ENCODE data around the gene PLPP4.

- TF ChIP-seq, protein P1, sequence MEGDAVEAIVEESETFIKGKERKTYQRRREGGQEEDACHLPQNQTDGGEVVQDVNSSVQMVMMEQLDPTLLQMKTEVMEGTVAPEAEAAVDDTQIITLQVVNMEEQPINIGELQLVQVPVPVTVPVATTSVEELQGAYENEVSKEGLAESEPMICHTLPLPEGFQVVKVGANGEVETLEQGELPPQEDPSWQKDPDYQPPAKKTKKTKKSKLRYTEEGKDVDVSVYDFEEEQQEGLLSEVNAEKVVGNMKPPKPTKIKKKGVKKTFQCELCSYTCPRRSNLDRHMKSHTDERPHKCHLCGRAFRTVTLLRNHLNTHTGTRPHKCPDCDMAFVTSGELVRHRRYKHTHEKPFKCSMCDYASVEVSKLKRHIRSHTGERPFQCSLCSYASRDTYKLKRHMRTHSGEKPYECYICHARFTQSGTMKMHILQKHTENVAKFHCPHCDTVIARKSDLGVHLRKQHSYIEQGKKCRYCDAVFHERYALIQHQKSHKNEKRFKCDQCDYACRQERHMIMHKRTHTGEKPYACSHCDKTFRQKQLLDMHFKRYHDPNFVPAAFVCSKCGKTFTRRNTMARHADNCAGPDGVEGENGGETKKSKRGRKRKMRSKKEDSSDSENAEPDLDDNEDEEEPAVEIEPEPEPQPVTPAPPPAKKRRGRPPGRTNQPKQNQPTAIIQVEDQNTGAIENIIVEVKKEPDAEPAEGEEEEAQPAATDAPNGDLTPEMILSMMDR (IDR thresholded peaks at IDR 0.05), result no peak
- no peak for TF ChIP-seq POLR2A (IDR thresholded peaks at IDR 0.05)
Observed at GRCh38 chr10:120494313-120494710, 37.3 kb downstream of the PLPP4 start.
